Vagina (tissue), 2 donors: ENCODE results near the gene TMEM184B.

Source experiments
- CTCF ChIP-seq, 3 experiments: fragments of 450-650 bp in 2 of 3; fragments of 200-600 bp in 1 of 3; sonication (generic) in 1 of 3; IDR thresholded peaks; one replicate each; pipeline ENCODE4 v1.5.1; 2017 to 2019; ENCODE audit warnings: antibody characterized with exemption in 3 of 3, mild to moderate bottlenecking in 2 of 3, moderate library complexity in 2 of 3
- POLR2AphosphoS5 ChIP-seq, 2 donors: sonication (generic); formaldehyde crosslinking; IDR thresholded peaks; one replicate each; pipeline ENCODE4 v1.9.0; 2017; ENCODE audit warnings: antibody characterized with exemption in 2 of 2, mild to moderate bottlenecking in 2 of 2, low read depth in 1 of 2; ENCODE audit not compliant: insufficient read depth in 1 of 2

GRCh38 chr22:38202437-38203089 is 70.2 kb downstream of the TMEM184B start:
- TF ChIP-seq CTCF (IDR thresholded peaks at IDR 0.05): peak in 1 of 3 experiments; percentile 11
- peak; percentile 73 to 85 for TF ChIP-seq POLR2AphosphoS5 (IDR thresholded peaks at IDR 0.05; ENCODE audit: insufficient read depth in 1 of 2, low read depth in 1 of 2)
